ENCODE results near the gene CAMK1D.
"Not testable (repeated sequence)": the region's sequence is repeated elsewhere in the genome, so short reads cannot be mapped to it uniquely, and the experiment has no call there.

Gene CAMK1D

DNA sequence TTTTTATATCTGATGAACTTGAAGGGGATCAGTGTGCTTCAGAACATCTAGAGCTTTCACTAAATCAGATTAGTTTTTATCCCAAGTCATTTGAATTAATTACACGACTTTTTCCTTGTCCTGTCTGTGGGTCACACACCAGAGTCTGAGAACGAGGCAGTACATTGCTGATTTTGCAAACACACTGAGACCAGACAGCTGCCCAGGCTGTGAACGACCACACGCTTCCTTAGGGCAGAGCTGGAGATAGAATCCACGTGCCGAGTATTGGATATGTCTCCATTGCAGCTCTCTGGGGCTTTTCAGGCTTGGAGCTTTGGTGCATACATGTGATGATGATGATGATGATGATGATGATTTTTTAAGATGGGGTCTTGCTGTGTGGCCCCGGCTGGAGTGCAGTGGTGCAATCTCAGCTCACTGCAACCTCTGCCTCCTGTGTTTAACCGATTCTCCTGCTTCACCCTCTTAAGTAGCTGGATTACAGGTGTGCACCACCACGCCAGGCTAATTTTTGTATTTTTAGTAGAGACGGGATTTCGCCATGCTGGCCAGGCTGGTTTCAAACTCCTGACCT lies 81.1 kb downstream of the CAMK1D start:
- no peak for DNase-seq (ENCODE audit: low spot score)

DNA sequence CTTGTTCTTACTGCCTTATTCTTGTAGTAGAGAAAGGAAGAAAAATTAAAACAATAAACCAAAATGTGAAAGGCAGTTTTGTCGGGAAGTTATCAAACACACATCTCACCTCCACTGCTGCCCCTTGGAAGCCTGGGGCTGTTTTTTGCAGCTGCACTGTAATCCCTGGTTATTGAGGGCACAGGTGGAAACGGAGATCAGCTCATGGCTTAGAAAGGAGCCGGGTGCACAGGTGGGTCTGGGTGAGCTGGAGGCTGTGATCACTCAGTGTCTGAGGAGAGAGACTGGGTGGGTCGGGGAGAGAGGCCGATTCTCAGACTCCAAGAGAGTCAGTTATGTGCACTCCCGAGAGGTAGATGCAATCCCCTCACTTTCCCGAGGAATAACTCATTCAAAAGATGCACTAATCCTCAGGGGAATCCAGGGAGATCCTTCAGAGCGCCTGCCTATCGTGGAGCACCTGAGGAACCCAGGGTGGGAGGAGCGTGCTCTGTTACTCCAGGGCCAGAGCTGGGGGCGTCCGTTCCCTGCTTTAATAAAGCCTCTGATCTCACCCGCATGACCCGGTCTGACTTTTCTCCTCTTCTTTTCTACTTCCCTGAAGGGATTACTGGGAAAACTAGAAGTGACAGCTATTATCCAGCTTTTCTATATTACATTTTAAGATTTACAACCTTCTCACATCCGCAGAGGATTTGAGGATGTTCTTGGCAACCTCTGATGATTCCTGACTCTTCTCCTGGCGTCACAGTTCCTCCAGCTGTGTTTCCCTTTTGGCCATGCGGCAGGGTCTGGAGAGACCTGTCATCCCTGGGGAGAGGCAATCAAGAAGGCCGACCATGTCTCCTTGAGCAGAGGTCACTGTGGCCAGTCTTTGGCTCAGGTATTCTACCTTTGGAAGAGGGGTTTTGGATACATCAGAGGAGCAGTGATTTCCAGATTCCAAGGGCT lies 82.1 kb downstream of the CAMK1D start:
- no peak for DNase-seq (ENCODE audit: low spot score)

DNA sequence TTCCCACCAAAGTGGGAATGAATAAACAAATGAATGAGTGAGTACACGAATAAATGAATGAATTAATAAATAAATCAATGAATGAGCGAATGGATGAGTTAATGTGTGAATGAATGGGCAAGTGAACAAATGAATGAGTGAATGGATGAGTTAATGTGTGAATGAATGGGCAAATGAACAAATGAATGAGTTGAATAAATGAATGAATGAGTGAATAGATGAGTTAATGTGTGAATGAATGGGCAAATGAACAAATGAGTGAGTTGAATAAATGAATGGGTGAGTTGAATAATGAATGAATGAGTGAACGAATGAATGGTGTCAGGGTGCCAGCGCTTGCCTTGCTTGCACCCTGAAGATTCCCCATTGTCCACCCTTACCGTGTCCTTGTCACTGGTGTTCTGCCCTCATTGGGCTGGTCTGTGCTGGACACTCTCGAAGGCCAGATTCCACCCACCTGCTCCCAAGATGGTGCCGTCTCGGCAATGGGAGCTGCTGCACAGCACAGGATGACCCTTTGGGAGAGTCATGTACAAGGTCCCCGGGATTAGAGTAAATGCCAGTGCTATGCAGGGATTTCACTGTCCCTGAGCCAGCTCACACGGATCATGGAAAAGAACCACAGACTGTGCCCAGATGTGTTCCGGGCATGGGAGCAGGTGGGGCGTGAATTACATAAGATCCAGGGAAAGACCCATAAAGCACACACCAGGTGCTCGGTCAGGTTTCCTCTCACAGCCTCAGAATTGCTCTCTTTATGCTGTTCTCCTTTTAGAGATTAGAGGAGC lies 83.2 kb downstream of the CAMK1D start:
- DNase-seq (ENCODE audit: low spot score), result no peak

DNA sequence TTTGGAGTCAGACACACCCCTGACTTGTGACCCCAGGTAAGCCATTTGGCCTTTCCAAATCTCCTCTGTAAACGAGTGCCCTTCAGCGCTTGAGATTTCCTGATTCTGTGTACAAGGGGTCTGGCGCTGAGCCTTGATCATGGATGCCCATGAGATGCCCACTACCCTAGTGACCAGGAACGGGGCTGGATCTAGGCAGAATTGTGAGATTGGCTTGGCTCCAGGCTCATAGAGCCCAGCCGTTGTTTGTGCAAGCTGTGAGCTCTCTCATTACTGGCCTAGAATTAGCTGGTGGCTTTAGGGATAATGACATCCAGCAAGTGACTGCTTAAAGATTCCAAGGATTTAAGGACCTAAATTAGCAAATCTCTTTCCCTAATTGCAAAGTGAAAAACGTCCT lies 84.9 kb downstream of the CAMK1D start:
- no peak for DNase-seq (ENCODE audit: low spot score)

DNA sequence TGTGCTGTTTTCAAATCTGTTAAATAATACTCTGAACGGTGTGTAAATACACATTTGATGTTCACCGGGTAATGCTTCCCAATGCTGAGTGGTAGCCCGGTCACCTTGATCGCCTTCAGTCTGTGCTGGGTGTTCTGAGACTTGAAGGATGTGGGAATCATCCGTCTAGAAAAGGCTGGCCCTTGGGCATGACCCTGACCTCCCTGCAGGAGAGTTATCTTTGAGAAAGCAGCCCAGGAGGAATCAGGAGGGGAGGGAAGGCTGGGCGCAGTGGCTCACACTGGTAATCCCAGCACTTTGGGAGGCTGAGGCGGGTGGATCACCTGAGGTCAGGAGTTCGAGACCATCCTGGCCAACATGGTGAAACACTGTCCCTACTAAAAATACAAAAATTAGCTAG lies 85.3 kb downstream of the CAMK1D start:
- not testable (repeated sequence) for DNase-seq (ENCODE audit: low spot score)

DNA sequence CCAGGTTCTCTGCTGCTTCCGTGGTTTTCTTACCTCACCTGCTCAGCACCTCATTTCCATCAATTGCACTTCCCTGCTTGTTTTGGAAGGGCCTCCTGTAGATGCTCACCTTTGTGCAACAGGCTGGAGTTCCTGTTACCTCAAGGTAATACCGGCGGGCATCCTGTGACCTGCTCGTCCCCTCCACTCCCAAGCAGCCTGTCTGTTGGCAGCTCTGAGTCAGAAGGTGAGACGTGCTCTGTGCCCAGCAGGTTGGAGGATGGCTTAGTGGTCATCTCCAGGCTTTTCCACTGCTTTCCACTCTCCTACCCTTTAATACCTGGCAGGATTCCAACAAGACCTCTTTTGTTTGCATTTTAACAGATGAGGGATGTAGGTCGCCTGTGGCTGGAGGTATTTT lies 86.0 kb downstream of the CAMK1D start:
- DNase-seq (ENCODE audit: low spot score), result no peak

DNA sequence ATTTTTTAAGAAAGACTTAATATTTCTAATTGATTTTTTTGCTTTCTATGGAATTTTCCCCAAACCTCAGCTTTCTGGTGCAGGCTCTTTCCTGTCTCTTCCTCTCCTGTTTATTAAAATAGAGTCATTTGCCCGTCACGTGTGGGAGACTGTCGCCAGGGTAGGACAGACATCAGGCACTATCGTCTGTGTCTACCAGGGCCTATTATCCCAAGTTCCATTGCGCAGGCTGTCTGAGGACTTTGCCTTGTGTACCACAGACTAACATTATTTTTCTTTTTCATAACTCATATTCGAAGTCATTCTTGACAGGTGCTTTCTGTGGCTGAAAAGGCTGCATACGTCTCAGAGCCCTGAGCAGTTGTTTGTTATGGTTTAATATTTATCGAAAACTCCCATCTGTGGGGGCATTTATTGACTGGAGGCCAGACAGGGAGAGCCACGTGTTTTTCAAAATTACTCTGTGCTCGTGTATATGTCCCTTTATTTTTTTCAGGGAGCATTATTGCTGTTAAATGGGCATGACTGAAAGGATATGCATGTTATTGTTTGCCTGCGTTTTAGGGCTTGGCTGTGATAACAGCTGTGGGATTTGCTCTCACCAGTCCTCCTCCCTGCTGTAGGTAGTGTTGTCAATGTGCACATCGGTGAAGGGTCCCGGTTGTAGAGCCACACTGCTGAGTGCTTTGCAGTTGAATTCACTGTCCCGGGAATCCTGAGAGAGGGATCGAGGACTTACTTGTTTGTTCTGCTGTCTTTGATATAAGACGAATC lies 89.8 kb downstream of the CAMK1D start:
- no peak for DNase-seq (ENCODE audit: low spot score)

DNA sequence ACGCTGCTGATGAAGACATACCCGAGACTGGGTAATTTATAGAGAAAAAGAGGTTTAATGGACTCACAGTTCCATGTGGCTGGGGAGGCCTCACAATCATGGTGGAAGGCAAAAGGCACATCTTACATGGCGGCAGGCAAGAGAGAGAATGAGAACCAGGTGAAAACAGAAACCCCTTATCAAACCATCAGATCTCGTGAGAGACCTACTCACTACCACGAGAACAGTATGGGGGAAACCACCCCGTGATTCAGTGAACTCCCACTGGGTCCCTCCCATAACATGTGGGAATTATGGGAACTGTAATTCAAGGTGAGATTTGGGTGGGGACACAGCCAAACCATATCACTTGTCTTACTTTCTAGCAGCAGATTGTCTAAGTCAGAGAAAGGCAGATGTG lies 90.4 kb downstream of the CAMK1D start:
- not testable (repeated sequence) for DNase-seq (ENCODE audit: low spot score)

DNA sequence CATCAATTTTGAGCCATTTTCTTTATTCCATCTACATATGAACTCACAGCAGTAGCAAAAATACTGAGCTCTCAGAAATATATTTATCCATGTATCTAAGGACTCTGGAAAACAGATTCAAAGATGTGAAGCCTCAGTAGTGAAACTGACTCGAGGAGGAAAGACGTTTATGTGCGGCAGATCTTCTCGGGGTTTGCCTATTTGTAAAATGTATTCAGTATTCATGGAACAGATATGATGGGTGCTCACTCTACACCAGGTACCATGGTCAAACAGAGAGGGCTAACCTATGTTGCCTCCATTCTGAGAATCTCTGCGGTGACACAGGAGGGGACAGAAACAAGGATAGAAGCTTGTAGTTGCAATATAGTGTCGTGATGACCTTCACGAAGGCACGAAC lies 93.7 kb downstream of the CAMK1D start:
- no peak for DNase-seq (ENCODE audit: low spot score)

DNA sequence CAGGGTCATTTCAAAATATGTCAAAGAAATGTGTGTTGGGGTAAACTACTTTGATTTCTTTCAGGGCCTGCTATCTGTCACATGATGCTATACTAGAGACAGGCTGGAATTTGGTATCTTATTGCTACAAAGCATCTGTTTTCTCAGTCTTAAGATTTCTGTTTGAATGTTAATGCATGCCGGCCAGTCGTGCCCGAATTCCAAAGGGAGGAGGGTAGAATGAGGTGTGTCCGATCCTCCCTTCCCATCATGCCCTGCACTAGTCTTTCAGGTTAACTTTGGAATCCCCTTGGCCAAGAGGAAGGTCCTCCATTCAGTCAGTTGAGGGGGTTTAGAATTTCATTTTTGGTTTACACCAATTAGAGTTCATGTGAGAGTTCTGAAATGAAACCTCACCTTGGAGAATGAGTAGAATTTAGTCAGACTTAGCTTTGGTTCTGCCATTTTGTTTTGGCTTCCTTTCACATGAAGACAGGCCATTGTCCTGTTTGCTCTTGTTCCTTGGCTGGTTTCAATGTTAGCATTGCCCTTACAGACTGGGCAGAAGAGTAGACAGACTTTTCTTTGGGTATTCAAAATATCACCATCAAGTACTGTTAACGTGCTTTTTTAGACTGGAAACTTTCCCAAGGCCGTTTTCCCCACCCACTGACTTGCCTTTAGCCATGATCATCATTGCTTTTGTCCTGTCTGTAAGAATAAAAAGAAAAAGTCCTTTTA lies 95.8 kb downstream of the CAMK1D start:
- DNase-seq (ENCODE audit: low spot score), result no peak

DNA sequence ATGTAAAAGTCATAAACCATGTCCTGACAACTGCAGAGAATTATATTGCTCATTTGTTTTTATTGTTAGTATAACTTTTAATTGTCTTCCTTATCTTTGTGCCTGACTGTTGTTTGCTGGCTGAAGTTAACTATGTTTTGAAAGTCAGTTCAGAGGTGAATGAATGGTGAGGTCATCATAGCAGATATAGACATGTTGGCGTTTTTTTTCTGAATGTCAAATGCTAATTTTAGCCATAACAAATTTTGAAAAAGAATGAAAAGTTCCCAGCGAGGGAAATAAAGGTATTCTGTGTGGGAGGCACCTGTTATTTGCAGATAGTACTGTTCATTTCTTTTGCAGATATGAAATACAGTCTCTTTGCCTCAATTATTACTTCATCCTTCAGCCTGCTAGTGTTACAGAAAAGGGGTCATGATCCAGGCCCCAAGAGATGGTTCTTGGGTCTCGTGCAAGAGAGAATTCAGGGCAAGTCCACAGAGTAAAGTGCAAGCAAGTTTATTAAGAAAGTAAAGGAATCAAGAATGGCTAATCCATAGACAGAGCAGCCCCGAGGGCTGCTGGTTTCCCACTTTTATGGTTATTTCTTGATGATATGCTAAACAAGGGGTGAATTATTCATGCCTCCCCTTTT lies 96.5 kb downstream of the CAMK1D start:
- DNase-seq (ENCODE audit: low spot score), result no peak

DNA sequence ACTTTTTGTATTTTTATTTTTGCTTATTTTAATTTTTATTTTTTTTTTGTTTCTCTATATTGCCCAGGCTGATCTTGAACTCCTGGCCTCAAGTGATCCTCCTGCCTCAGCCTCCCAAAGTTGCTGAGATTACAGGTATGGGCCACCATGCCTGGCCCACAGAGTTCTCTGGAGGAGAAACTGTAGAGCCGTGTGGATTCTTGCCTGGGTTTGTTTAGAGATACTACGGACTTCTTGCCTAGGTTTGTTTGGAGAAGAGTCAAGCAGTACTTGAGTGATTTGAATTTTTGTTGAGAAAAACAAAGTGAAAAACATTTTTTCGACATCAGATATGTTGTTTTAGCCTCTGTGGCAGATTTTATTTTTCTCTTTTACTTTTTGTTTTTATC lies 99.0 kb downstream of the CAMK1D start:
- DNase-seq (ENCODE audit: low spot score), result no peak

DNA sequence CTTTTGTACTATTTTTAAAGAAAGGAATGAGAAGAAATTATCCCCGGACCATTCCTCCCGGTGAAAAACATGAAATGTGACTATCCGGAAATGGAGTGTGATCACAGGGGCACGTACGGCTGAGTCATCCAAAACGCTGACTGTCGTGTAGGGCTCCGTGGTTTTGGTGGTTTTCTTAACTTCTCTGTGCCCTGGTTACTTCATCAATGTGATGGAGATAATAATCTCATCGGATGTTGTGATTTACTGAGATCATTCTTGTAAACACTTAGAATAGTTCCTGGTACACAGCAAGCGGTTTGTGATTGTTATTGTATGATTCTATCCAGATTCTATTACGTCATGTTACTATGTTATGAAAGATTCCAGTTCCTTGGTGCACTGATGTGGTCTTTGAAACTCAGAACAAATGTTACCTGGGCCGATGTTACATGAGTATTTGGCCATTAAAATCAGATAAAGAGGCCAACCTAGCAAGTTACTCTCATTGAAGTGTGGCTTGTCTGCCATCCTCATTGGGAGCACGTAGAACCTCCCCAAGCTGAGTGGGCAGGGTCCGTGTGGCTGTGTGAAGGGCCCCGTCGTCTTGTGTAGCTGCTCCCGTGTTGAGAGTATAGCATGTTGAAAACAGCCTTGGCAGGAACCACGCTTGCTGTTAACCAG lies 99.5 kb downstream of the CAMK1D start:
- no peak for DNase-seq (ENCODE audit: low spot score)

DNA sequence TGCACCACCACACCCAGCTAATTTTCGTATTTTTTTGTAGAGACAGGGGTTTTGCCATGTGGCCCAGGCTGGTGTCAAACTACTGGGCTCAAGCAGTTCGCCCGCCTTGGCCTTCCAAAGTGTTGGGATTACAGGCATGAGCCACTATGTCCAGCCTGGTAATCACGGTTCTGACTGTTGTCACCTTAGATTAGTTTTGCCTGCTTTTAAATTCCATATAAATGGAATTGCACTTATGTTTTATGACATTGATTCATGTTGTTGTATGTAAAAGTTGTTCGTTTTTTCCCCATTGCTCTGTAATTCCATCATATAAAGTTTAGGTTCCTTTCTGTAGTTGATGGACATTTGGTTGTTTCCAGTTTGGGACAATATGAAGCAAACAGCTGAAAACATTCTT lies 106.0 kb downstream of the CAMK1D start:
- DNase-seq (ENCODE audit: low spot score), result no peak

DNA sequence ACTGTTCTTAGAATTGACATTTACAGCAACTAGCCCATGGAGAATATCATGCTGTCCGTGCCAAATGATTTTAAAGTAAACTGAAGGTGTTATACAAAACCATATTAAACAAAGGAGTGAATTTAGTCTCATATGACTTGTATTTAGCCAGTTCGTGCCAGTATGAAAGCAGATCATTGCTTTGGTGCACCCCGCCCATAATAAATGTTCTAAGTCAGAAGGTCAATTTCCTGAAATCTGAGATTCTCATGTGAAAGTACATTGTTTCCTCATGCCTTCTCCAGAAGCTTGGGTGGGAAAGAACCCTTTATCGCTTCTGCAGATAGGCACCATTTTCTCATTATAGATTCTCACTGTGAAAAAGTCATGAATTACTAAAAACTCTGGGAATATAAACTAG lies 106.4 kb downstream of the CAMK1D start:
- DNase-seq (ENCODE audit: low spot score), result no peak

DNA sequence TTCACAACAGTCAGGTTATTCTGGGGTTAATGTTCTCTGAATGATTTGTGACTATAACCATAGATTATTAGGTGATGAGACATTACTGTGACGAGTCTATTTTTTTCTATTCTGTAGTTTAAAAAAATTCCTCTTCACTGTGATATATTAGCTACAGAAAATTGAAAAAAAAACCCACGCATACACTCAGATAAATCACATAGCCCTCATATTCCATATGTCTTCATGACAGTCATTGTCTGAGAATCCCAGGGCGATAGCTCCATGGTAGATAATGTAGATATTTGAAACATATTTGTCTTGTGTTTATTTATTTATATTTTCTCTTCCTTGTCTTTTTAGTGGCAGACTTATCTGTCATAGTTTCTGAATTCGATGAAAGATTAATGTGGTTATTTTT lies 110.0 kb downstream of the CAMK1D start:
- no peak for DNase-seq (ENCODE audit: low spot score)

DNA sequence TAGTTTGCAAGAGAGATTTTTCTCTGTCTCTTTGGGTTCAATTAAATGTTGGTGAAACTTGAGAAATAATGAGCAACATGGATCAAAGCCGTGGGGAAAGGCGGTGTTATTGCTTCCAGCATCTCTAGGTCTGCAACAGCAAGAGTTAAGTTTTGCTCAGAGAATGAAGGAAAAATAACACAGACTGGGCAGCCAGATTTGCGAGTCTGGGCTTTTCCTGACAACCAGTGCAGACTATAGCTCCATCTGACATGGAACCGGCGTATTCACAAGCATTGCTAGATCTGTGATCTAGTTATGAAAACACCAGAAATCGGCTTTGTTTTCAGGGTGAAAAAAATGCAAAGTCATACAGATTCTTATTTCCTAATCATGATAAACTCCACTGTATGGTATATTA lies 110.4 kb downstream of the CAMK1D start:
- no peak for DNase-seq (ENCODE audit: low spot score)

DNA sequence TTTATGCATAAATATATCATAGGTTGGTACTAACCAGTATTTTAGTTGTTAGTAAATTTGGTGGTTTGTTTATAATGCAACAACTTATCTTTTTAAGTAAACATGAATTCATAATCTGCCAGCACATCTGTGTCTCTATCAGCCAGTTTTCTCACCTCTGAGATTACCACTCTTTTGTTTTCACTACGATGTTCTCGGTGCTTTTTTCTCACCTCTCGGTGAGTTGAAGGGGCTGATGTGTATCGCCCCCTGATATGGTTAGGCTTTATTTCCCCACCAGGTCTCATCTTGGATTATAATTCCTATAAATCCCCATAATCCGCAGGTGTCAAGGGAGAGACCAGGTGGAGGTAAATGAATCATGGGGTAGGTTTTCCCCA lies 114.1 kb downstream of the CAMK1D start:
- no peak for DNase-seq (ENCODE audit: low spot score)

DNA sequence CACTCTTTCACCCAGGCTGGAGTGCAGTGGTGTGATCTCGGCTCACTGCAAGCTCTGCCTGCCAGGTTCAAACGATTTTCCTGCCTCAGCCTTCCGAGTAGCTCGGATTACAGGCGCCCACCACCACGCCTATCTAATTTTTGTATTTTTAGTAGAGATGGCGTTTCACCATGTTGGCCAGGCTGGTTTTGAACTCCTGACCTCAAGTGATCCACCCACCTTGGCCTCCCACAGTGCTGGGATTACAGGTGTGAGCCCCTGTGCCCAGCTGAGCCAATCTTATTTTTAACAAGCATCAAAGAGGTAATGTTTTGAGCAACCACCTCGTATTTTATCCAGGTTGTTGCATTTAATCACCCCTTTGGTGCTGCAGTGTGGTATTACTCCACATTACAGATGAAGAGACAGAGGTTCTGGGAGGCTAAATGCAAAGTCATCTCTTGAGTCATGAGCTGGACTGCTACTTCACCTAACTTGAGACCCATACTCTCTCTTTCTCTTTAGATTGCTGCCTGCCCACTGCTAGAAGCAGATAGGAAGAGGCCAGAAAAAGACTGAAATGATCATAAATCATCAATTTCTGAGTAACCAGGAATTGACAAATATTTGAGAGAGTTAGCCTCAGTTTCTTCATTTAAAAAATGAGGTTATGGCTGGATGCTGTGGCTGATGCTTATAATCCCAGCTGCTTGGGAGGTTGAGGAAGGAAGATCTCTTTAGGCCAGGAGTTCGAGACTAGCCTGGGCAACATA lies 116.2 kb downstream of the CAMK1D start:
- no peak for DNase-seq (ENCODE audit: low spot score)

Data from HuH-7.5 (cell line).